ENCODE data around the gene CNPY3.
A peak's percentile ranks its signal among the peaks of the same experiment; 100 is the strongest.

CNPY3 gene

GRCh38 chr6:42969934-42970333 is 40.7 kb downstream of the CNPY3 start:
- Histone ChIP-seq H3K27ac (ENCODE audit: low read depth, low read length) (no peak overlapping the region), H3K4me1 (ENCODE audit: control insufficient read depth, insufficient read depth, low read length) (peaks cover 13% of the 10 kb centered on the region; the same call in 1 of the 2 replicates), H3K9ac (ENCODE audit: low read length) (no peak overlapping the region), H3K27me3 (ENCODE audit: control insufficient read depth, insufficient read depth, low read length) (no peaks in the 10 kb centered on the region), H3K9me3 (ENCODE audit: control insufficient read depth, insufficient read depth, low read depth, low read length) (no peaks in the 10 kb centered on the region), H3K36me3 (ENCODE audit: control insufficient read depth, insufficient read depth, low read length) (peaks cover 31% of the 10 kb centered on the region), H3K4me3 (ENCODE audit: low read depth, low read length) (no peak overlapping the region)

- peak overlapping the region; percentile 6 for H3K9ac ChIP-seq (ENCODE audit: low read length)
- peak overlapping the region; percentile 2; the same call in 1 of the 2 replicates for H3K27ac ChIP-seq (ENCODE audit: low read depth, low read length)
- H3K4me1 ChIP-seq (ENCODE audit: control insufficient read depth, insufficient read depth, low read length): peaks cover 13% of the 10 kb centered on the region; the same call in 1 of the 2 replicates
- no peaks in the 10 kb centered on the region for H3K27me3 ChIP-seq (ENCODE audit: control insufficient read depth, insufficient read depth, low read length)
- no peak overlapping the region for H3K4me3 ChIP-seq (ENCODE audit: low read depth, low read length)
- peaks cover 23% of the 10 kb centered on the region for H3K36me3 ChIP-seq (ENCODE audit: control insufficient read depth, insufficient read depth, low read length)
- H3K9me3 ChIP-seq (ENCODE audit: control insufficient read depth, insufficient read depth, low read depth, low read length): no peaks in the 10 kb centered on the region
Observed at GRCh38 chr6:42970871-42971612, 41.8 kb downstream of the CNPY3 start.

- Histone ChIP-seq H3K4me1 (ENCODE audit: control insufficient read depth, insufficient read depth, low read length) (peaks cover 13% of the 10 kb centered on the region; the same call in 1 of the 2 replicates), H3K27ac (ENCODE audit: low read depth, low read length) (peak overlapping the region; percentile 2; the same call in 1 of the 2 replicates), H3K4me3 (ENCODE audit: low read depth, low read length) (no peak overlapping the region), H3K9ac (ENCODE audit: low read length) (no peak overlapping the region), H3K9me3 (ENCODE audit: control insufficient read depth, insufficient read depth, low read depth, low read length) (no peaks in the 10 kb centered on the region), H3K36me3 (ENCODE audit: control insufficient read depth, insufficient read depth, low read length) (peaks cover 16% of the 10 kb centered on the region), H3K27me3 (ENCODE audit: control insufficient read depth, insufficient read depth, low read length) (no peaks in the 10 kb centered on the region)
Observed at GRCh38 chr6:42971746-42972327, 42.6 kb downstream of the CNPY3 start.

GRCh38 chr6:42973926-42974325 is 44.6 kb downstream of the CNPY3 start:
- Histone ChIP-seq H3K36me3 (ENCODE audit: control insufficient read depth, insufficient read depth, low read length) (peaks cover 10% of the 10 kb centered on the region), H3K4me1 (ENCODE audit: control insufficient read depth, insufficient read depth, low read length) (peaks cover 13% of the 10 kb centered on the region; the same call in 1 of the 2 replicates), H3K9me3 (ENCODE audit: control insufficient read depth, insufficient read depth, low read depth, low read length) (no peaks in the 10 kb centered on the region), H3K4me3 (ENCODE audit: low read depth, low read length) (no peak overlapping the region), H3K27me3 (ENCODE audit: control insufficient read depth, insufficient read depth, low read length) (no peaks in the 10 kb centered on the region), H3K27ac (ENCODE audit: low read depth, low read length) (no peak overlapping the region), H3K9ac (ENCODE audit: low read length) (no peak overlapping the region)

- no peaks in the 10 kb centered on the region for H3K9me3 ChIP-seq (ENCODE audit: control insufficient read depth, insufficient read depth, low read depth, low read length)
- no peak overlapping the region for H3K9ac ChIP-seq (ENCODE audit: low read length)
- H3K27ac ChIP-seq (ENCODE audit: low read depth, low read length): no peak overlapping the region
- H3K4me3 ChIP-seq (ENCODE audit: low read depth, low read length): no peak overlapping the region
- peaks cover 5% of the 10 kb centered on the region; the same call in 1 of the 2 replicates for H3K36me3 ChIP-seq (ENCODE audit: control insufficient read depth, insufficient read depth, low read length)
- H3K4me1 ChIP-seq (ENCODE audit: control insufficient read depth, insufficient read depth, low read length): peaks cover 18% of the 10 kb centered on the region
- no peaks in the 10 kb centered on the region for H3K27me3 ChIP-seq (ENCODE audit: control insufficient read depth, insufficient read depth, low read length)
Observed at GRCh38 chr6:42974919-42975505, 45.7 kb downstream of the CNPY3 start.

- Histone ChIP-seq H3K9ac (ENCODE audit: low read length) (peak overlapping the region; percentile 70), H3K9me3 (ENCODE audit: control insufficient read depth, insufficient read depth, low read depth, low read length) (no peaks in the 10 kb centered on the region), H3K4me3 (ENCODE audit: low read depth, low read length) (peak overlapping the region; percentile 73), H3K4me1 (ENCODE audit: control insufficient read depth, insufficient read depth, low read length) (peaks cover 5% of the 10 kb centered on the region; the same call in 1 of the 2 replicates), H3K27me3 (ENCODE audit: control insufficient read depth, insufficient read depth, low read length) (no peaks in the 10 kb centered on the region), H3K27ac (ENCODE audit: low read depth, low read length) (peak overlapping the region; percentile 71; the same call in 1 of the 2 replicates), H3K36me3 (ENCODE audit: control insufficient read depth, insufficient read depth, low read length) (peaks cover 4% of the 10 kb centered on the region; the same call in 1 of the 2 replicates)
Observed at GRCh38 chr6:42978487-42978838, 49.2 kb downstream of the CNPY3 start.

- Histone ChIP-seq H3K36me3 (ENCODE audit: control insufficient read depth, insufficient read depth, low read length) (no peaks in the 10 kb centered on the region), H3K4me1 (ENCODE audit: control insufficient read depth, insufficient read depth, low read length) (peaks cover 5% of the 10 kb centered on the region; the same call in 1 of the 2 replicates), H3K9ac (ENCODE audit: low read length) (peak within 1 kb of the TSS; percentile 70), H3K4me3 (ENCODE audit: low read depth, low read length) (peak within 1 kb of the TSS; percentile 73), H3K27ac (ENCODE audit: low read depth, low read length) (peak within 1 kb of the TSS; percentile 71; the same call in 1 of the 2 replicates), H3K27me3 (ENCODE audit: control insufficient read depth, insufficient read depth, low read length) (no peaks in the 10 kb centered on the region), H3K9me3 (ENCODE audit: control insufficient read depth, insufficient read depth, low read depth, low read length) (no peaks in the 10 kb centered on the region)
Observed at GRCh38 chr6:42978839-42979522, 49.7 kb downstream of the CNPY3 start, which contains the start of gene PEX6. PEX6 (minus strand) TSS chr6:42979181; CDS start chr6:42979150, 31 bp downstream.

- Histone ChIP-seq H3K27ac (ENCODE audit: low read depth, low read length) (peak overlapping the region; percentile 36; the same call in 1 of the 2 replicates), H3K9ac (ENCODE audit: low read length) (peak overlapping the region; percentile 70), H3K36me3 (ENCODE audit: control insufficient read depth, insufficient read depth, low read length) (no peaks in the 10 kb centered on the region), H3K4me3 (ENCODE audit: low read depth, low read length) (peak overlapping the region; percentile 73), H3K27me3 (ENCODE audit: control insufficient read depth, insufficient read depth, low read length) (no peaks in the 10 kb centered on the region), H3K9me3 (ENCODE audit: control insufficient read depth, insufficient read depth, low read depth, low read length) (no peaks in the 10 kb centered on the region), H3K4me1 (ENCODE audit: control insufficient read depth, insufficient read depth, low read length) (peaks cover 5% of the 10 kb centered on the region; the same call in 1 of the 2 replicates)
Observed at GRCh38 chr6:42979523-42980177, 50.4 kb downstream of the CNPY3 start.

- no peak overlapping the region for H3K27ac ChIP-seq (ENCODE audit: low read depth, low read length)
- H3K4me1 ChIP-seq (ENCODE audit: control insufficient read depth, insufficient read depth, low read length): peaks cover 8% of the 10 kb centered on the region
- H3K4me3 ChIP-seq (ENCODE audit: low read depth, low read length): no peak overlapping the region
- no peaks in the 10 kb centered on the region for H3K27me3 ChIP-seq (ENCODE audit: control insufficient read depth, insufficient read depth, low read length)
- no peak overlapping the region for H3K9ac ChIP-seq (ENCODE audit: low read length)
- no peaks in the 10 kb centered on the region for H3K36me3 ChIP-seq (ENCODE audit: control insufficient read depth, insufficient read depth, low read length)
- no peaks in the 10 kb centered on the region for H3K9me3 ChIP-seq (ENCODE audit: control insufficient read depth, insufficient read depth, low read depth, low read length)
Observed at GRCh38 chr6:42981836-42982235, 52.6 kb downstream of the CNPY3 start.

Measured in HUES6 (cell line).